PC-3 (cell line): Measurements from ENCODE around the gene ZNF561. TPM values are rescaled to one million over a fixed set of nuclear protein-coding genes. Genes with fewer than 3 reads are reported as not detected.

Experiments
- ATAC-seq: fragments of 200-7000 bp; cut with Tn5 transposase; 2 replicates; pipeline ENCODE4 v1.9.1; 2020; ENCODE audit warnings: mild to moderate bottlenecking, moderate library complexity
- BruUV-seq: library from RNA; stranded (reverse); fragments of 400-500 nt; replicated peaks from 2 replicates; lab custom pipeline; 2021; lab: Mats Ljungman, UMichigan
- CTCF ChIA-PET: fragments of 300-600 bp; sonication (Branson Sonifier 250); formaldehyde crosslinking; loops from one replicate; lab custom pipeline; 2022; ENCODE audit warnings: antibody characterized with exemption; lab: Charles Lee
- POLR2A ChIA-PET: fragments of 300-600 bp; sonication (Branson Sonifier 250); formaldehyde crosslinking; loops from one replicate; lab custom pipeline; 2022; ENCODE audit warnings: antibody characterized with exemption; ENCODE audit not compliant: unreplicated experiment; lab: Charles Lee
- DNase-seq: peaks from one replicate; pipeline ENCODE4 v3.0.0-alpha.2; 2015
- H2AFZ ChIP-seq: fragments of 300-600 bp; sonication (generic); 2 replicates; pipeline ENCODE4 v1.6.0; 2016; ENCODE audit warnings: antibody characterized with exemption, low read length
- H3F3A ChIP-seq: fragments of 300-600 bp; sonication (generic); one replicate; pipeline ENCODE4 v1.6.0; 2017; ENCODE audit warnings: antibody characterized with exemption, low read length, control low read depth, mild to moderate bottlenecking; ENCODE audit not compliant: unreplicated experiment
- H3K27ac ChIP-seq: fragments of 300-600 bp; sonication (generic); 2 replicates; pipeline ENCODE4 v1.5.1; 2016; ENCODE audit warnings: mild to moderate bottlenecking, low read length
- H3K27me3 ChIP-seq: fragments of 300-600 bp; sonication (generic); 2 replicates; pipeline ENCODE4 v1.6.1; 2016; ENCODE audit warnings: low read length, mixed read lengths
- H3K36me3 ChIP-seq: fragments of 300-600 bp; sonication (generic); 2 replicates; pipeline ENCODE4 v1.6.1; 2016; ENCODE audit warnings: low read depth, mixed run types, low read length, mixed read lengths
- H3K4me1 ChIP-seq: fragments of 300-600 bp; sonication (generic); 2 replicates; pipeline ENCODE4 v1.5.1; 2016; ENCODE audit warnings: low read length; ENCODE audit not compliant: insufficient read depth
- H3K4me2 ChIP-seq: fragments of 300-600 bp; sonication (generic); 2 replicates; pipeline ENCODE4 v1.6.0; 2016; ENCODE audit warnings: low read length
- H3K4me3 ChIP-seq: fragments of 300-600 bp; sonication (generic); 2 replicates; pipeline ENCODE4 v1.5.1; 2016; ENCODE audit warnings: mild to moderate bottlenecking, low read length, mixed read lengths
- H3K79me2 ChIP-seq: fragments of 300-600 bp; sonication (generic); 2 replicates; pipeline ENCODE4 v1.6.1; 2017; ENCODE audit warnings: low read length, mixed read lengths
- H3K9ac ChIP-seq: fragments of 300-600 bp; sonication (generic); 2 replicates; pipeline ENCODE4 v1.6.0; 2016; ENCODE audit warnings: mild to moderate bottlenecking, low read length
- H3K9me2 ChIP-seq: fragments of 300-600 bp; sonication (generic); replicated peaks from 2 replicates; pipeline ENCODE4 v1.6.1; 2016; ENCODE audit warnings: mixed run types, low read length, mixed read lengths
- H3K9me3 ChIP-seq: fragments of 300-600 bp; sonication (generic); 2 replicates; pipeline ENCODE4 v1.6.1; 2016; ENCODE audit warnings: low read length, mixed read lengths
- H4K20me1 ChIP-seq: fragments of 300-600 bp; sonication (generic); 2 replicates; pipeline ENCODE4 v1.6.1; 2016; ENCODE audit warnings: low read length, mixed read lengths
- EZH2 ChIP-seq: fragments of 300-600 bp; sonication (generic); IDR thresholded peaks from one replicate; pipeline ENCODE4 v1.6.1; 2017; ENCODE audit warnings: antibody characterized with exemption, mild to moderate bottlenecking, low read length; ENCODE audit not compliant: unreplicated experiment
- EZH2phosphoT487 ChIP-seq: fragments of 300-600 bp; sonication (generic); IDR thresholded peaks from 2 replicates; pipeline ENCODE4 v1.6.1; 2018; ENCODE audit warnings: mild to moderate bottlenecking, antibody characterized with exemption, low read length, borderline replicate concordance
- intact Hi-C: fragments of 100-400 bp; cut with micrococcal nuclease; formaldehyde crosslinking; loops from 2 replicates; pipeline ENCODE4 v1.9.0; 2023
- total RNA-seq: library from RNA; depleted of rRNA; stranded (reverse); fragments of >200 nt; gene quantifications from 2 replicates; pipeline ENCODE4 v1.2.3, GENCODE V29; 2014
- TF ChIP-seq, protein P1 (sequence below): fragments of 300-600 bp; sonication (generic); conservative IDR thresholded peaks from 2 replicates; pipeline ENCODE4 v1.5.1; 2017; ENCODE audit warnings: antibody characterized with exemption, low read depth, mild to moderate bottlenecking, low read length

The ZNF561 gene
- total RNA-seq, 1 experiment from 2014 or later = 20.1 TPM

DNA sequence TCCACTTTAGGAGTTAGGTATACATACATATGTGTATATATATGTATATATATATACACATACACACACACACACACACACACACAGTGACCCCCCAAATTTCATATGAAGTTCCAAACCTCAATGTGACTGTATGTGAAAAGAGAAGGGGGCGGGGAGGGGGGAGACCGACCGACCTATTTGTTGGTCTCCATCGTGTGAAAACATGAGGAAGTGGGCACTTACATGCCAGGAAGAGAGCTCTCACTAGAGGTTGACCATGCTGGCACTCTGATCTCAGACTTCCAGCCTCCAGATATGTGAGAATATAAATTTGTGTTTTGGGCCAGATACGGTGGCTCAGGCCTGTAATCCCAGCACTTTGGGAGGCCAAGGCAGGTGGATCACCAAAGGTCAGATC is 29.3 kb upstream of the ZNF561 start:
- ATAC-seq = no peak
- H2AFZ ChIP-seq = no peak overlapping the region
- H3K9ac ChIP-seq = no peak overlapping the region
- H3K36me3 ChIP-seq = peaks cover 63% of the 10 kb centered on the region
- intact Hi-C loops = no loop called here
- H3K27ac ChIP-seq = no peak overlapping the region
- no peak for DNase-seq
- H3K9me3 ChIP-seq = peaks cover 43% of the 10 kb centered on the region
- no peak overlapping the region for H3K4me3 ChIP-seq
- H3K27me3 ChIP-seq = no peaks in the 10 kb centered on the region
- BruUV-seq = no TSS peak
- TF ChIP-seq EZH2 = no peak
- TF ChIP-seq, protein P1, sequence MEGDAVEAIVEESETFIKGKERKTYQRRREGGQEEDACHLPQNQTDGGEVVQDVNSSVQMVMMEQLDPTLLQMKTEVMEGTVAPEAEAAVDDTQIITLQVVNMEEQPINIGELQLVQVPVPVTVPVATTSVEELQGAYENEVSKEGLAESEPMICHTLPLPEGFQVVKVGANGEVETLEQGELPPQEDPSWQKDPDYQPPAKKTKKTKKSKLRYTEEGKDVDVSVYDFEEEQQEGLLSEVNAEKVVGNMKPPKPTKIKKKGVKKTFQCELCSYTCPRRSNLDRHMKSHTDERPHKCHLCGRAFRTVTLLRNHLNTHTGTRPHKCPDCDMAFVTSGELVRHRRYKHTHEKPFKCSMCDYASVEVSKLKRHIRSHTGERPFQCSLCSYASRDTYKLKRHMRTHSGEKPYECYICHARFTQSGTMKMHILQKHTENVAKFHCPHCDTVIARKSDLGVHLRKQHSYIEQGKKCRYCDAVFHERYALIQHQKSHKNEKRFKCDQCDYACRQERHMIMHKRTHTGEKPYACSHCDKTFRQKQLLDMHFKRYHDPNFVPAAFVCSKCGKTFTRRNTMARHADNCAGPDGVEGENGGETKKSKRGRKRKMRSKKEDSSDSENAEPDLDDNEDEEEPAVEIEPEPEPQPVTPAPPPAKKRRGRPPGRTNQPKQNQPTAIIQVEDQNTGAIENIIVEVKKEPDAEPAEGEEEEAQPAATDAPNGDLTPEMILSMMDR = no peak
- TF ChIP-seq EZH2phosphoT487 = no peak
- no peaks in the 10 kb centered on the region for H3K9me2 ChIP-seq
- H3F3A ChIP-seq = no peaks in the 10 kb centered on the region
- ChIA-PET POLR2A (no interaction called here), CTCF (no interaction called here)
- no peak overlapping the region for H3K4me2 ChIP-seq
- no peaks in the 10 kb centered on the region for H4K20me1 ChIP-seq
- H3K4me1 ChIP-seq = no peaks in the 10 kb centered on the region
- peaks cover 14% of the 10 kb centered on the region; the same call in 1 of the 2 replicates for H3K79me2 ChIP-seq

DNA sequence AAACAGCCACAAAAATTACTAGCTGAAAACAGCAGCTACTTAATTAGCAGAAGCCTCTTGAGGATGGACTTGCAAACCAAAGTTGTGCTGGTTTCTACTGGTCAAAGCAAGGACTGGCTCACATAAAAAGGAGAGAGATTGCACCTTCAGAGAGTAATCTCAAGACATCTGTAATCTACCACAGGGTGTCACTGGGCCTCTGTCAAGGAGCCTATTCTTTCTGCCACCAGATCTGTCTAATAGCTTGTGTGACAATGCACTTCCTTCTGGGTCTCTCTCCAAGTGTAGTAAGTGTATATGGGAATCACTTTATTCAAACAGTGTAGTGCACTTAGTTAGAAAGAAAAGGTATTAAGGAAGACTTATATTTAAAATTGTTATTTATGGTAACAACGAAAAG is 24.4 kb upstream of the ZNF561 start:
- Histone ChIP-seq H3K36me3 (peaks cover 21% of the 10 kb centered on the region), H3K27ac (no peak overlapping the region), H3K4me3 (no peak overlapping the region), H3K4me2 (no peak overlapping the region), H3K79me2 (no peaks in the 10 kb centered on the region), H3K4me1 (peaks cover 9% of the 10 kb centered on the region), H4K20me1 (no peaks in the 10 kb centered on the region), H3K27me3 (no peaks in the 10 kb centered on the region), H2AFZ (no peak overlapping the region), H3K9me3 (peaks cover 5% of the 10 kb centered on the region; the same call in 1 of the 2 replicates), H3K9me2 (no peaks in the 10 kb centered on the region), H3F3A (no peaks in the 10 kb centered on the region), H3K9ac (no peak overlapping the region)
- BruUV-seq = no TSS peak
- DNase-seq (peak; percentile 18), ATAC-seq (peak; percentile 35; the same call in 1 of the 2 replicates)
- TF ChIP-seq EZH2phosphoT487 (no peak), EZH2 (no peak)
- TF ChIP-seq, protein P1 = no peak; the same call in 1 of the 2 replicates
- intact Hi-C loops = no loop called here
- ChIA-PET CTCF (no interaction called here), POLR2A (no interaction called here)

DNA sequence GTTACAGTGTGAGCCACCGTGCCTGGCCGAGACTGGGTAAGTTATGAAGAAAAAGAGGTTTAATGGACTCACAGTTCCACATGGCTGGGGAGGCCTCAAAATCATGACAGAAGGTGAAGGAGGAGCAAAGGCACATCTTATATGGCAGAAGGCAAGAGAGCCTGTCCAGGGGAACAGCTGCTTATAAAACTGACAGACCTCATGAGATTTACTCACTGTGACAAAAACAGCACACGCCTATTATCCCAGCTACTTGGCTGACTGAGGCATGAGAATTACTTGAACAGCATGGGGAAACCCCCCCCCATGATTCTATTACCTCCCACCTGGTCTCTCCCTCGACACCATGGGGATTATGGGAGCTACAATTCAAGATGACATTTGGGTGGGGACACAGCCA is 23.4 kb upstream of the ZNF561 start:
- no peaks in the 10 kb centered on the region for H3K79me2 ChIP-seq
- CTCF ChIA-PET = interaction anchor here (0.7 kb wide), 1 partner anchor 624 kb away, joined by 4 read pairs; no protein-coding TSS in a partner anchor
- H3F3A ChIP-seq = no peaks in the 10 kb centered on the region
- H3K9me2 ChIP-seq = no peaks in the 10 kb centered on the region
- peaks cover 5% of the 10 kb centered on the region; the same call in 1 of the 2 replicates for H3K9me3 ChIP-seq
- H3K36me3 ChIP-seq = peaks cover 16% of the 10 kb centered on the region; the same call in 1 of the 2 replicates
- BruUV-seq = no TSS peak
- DNase-seq (no peak), ATAC-seq (no peak)
- no peak overlapping the region for H3K4me3 ChIP-seq
- intact Hi-C loops = no loop called here
- TF ChIP-seq, protein P1 = no peak
- TF ChIP-seq EZH2phosphoT487 = no peak
- TF ChIP-seq EZH2 = no peak
- no peak overlapping the region for H2AFZ ChIP-seq
- no peak overlapping the region for H3K4me2 ChIP-seq
- POLR2A ChIA-PET = no interaction called here
- no peaks in the 10 kb centered on the region for H4K20me1 ChIP-seq
- H3K27me3 ChIP-seq = no peaks in the 10 kb centered on the region
- H3K4me1 ChIP-seq = peaks cover 9% of the 10 kb centered on the region
- no peak overlapping the region for H3K27ac ChIP-seq
- no peak overlapping the region for H3K9ac ChIP-seq
